AG09309 (cell line): ENCODE results near the gene RBM44.
"Not testable (repeated sequence)": the region's sequence is repeated elsewhere in the genome, so short reads cannot be mapped to it uniquely, and the experiment has no call there.

Source experiments
- DNase-seq: peaks from one replicate; pipeline ENCODE4 v3.0.0-alpha.2; 2010; ENCODE audit warnings: low read depth
- H3K4me3 ChIP-seq: 2 replicates; pipeline ENCODE4 v1.5.1; 2011; ENCODE audit warnings: mild to moderate bottlenecking, low read depth, low read length, moderate library complexity; ENCODE audit not compliant: control insufficient read depth
- CTCF ChIP-seq: IDR thresholded peaks from 2 replicates; pipeline ENCODE4 v1.5.1; 2011; ENCODE audit warnings: mild to moderate bottlenecking, low read depth, low read length, inconsistent platforms; ENCODE audit not compliant: insufficient read depth, control insufficient read depth; ENCODE audit errors: missing control alignments

The RBM44 gene

GRCh38 chr2:237779521-237779920 is 19.1 kb upstream of the RBM44 start:
- no peak overlapping the region for H3K4me3 ChIP-seq
- no peak for DNase-seq
- TF ChIP-seq CTCF, result no peak

DNA sequence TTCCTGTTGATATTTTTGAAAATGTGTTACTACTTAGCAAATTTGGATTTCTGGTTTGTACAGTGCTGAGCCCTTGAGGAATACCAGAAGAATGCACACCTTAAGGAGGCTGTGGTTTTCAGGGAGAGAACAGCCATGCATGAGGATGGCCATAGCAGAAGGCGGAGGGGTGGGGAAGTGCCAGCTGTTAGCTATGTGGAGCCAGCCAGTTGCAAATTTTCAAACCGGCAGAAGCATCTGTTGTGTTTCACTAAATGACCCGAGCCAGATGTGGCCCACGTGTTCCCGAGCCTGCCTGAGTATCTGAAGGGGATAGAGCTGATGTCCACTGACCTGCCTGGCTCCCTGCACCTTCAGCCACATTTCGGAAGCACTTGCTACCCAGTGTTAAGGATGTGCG is 16.4 kb upstream of the RBM44 start:
- no peak for DNase-seq
- TF ChIP-seq CTCF, result no peak
- no peak overlapping the region for H3K4me3 ChIP-seq

GRCh38 chr2:237783678-237784077 is 14.9 kb upstream of the RBM44 start:
- not testable (repeated sequence) for DNase-seq, H3K4me3 ChIP-seq

DNA sequence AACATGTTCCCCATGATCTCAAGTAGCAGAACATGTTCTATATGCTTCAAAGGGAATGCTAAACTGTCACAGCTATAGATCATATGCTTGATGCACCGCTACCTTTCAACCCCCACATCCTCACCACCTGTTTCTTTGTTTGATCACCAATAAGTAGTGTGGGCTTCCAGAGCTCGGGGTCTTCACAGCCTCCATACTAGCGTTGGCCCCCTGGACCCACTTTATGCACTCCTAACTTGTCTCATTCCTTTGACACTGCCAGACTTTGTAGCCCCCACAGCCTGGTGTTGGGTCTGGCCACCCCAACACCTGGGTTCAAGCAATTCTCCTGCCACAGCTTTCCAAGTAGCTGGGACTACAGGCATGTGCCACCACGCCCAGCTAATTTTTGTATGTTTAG is 11.6 kb upstream of the RBM44 start:
- no peak overlapping the region for H3K4me3 ChIP-seq
- TF ChIP-seq CTCF, result no peak
- no peak for DNase-seq

GRCh38 chr2:237790353-237790752 is 8.2 kb upstream of the RBM44 start:
- no peak for TF ChIP-seq CTCF
- no peak for DNase-seq
- no peak overlapping the region for H3K4me3 ChIP-seq

- peak; percentile 13 for TF ChIP-seq CTCF
Measured at GRCh38 chr2:237791977-237792727, 6.4 kb upstream of the RBM44 start.

DNA sequence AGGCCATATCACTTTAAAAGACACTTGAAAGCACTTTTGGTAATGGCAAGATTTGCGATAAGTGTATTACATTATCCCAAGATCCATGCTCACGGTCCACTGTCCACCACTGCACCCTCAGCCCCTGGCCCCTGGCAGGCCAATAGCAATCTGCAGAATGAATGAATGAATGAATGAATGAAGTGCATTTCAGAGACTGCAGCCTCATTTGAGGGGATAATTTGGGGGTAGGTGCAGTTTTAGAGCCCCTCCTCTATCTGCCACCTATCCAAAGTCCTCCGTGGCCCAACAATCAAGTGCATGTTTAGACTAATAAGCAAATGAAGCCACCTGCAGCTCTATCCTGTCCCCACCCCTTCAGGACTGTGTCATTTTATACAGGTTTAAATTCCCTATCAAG is 1.3 kb upstream of the RBM44 start:
- no peak overlapping the region for H3K4me3 ChIP-seq
- no peak for DNase-seq
- TF ChIP-seq CTCF, result no peak

More at GRCh38 chr2:237791977-237792727, 6.4 kb upstream of the RBM44 start:
- no peak for DNase-seq
- H3K4me3 ChIP-seq, result no peak overlapping the region
